Right lobe of liver (tissue), 4 donors: ENCODE results near the gene EVA1A.

Experiments
- CTCF ChIP-seq, 4 donors: fragments of 200-600 bp in 3 of 4; fragments of 450-650 bp in 1 of 4; IDR thresholded peaks; one replicate each; pipeline versions ENCODE4 v1.5.1 to v1.8.0; 2016 to 2022; ENCODE audit warnings: antibody characterized with exemption in 4 of 4, mild to moderate bottlenecking in 2 of 4
- POLR2A ChIP-seq: fragments of 450-650 bp; IDR thresholded peaks from one replicate; pipeline ENCODE4 v1.6.1; 2017; ENCODE audit warnings: antibody characterized with exemption, mild to moderate bottlenecking
- donor health status: DM: no; HTN: no; CAD: no.
- donor health status: DM: no; HTN: no; CAD: no.
- donor health status: DM: no; HTN: yes; CAD: no.

DNA sequence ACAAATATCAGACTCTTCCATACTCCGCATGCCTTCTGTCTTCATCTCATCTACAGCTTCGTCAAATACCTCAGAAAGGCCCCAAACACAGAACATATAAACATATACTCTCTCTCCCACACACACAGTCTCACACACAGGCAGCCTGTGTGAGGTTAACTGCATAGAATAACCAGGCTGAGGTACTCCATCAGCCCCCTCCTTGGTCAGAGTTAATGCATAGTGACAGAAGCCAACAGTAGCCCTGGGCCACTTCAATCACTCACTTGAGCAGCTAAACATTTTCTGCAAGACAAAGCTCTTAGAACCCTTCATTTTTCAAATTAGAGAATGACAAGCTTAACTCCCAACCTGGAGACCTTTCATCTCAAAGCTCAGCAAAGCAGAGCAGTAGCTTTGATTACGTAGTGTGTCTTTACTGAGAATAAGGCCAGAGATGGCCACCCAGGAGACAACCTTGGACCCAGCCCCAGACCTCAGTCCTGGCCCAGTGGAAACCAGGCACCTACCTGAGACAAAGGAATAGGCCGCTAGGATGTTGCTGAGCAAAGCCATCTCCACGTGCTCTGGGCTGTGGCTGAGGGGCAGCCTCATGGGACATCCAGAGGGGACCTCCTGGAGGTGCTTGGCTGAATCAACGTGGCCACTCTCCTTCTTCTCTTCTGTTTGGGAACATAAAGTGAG is 43.0 kb downstream of the EVA1A start:
- TF ChIP-seq POLR2A (no peak), CTCF (IDR thresholded peaks at IDR 0.05) (no peak)
